ENCODE results near the gene CERS6.

- no peak for TF ChIP-seq EZH2phosphoT487 (IDR thresholded peaks at IDR 0.05; ENCODE audit: insufficient read depth, low read depth)
- no peak for TF ChIP-seq EZH2 (IDR thresholded peaks at IDR 0.05; ENCODE audit: insufficient read depth, poor library complexity, severe bottlenecking)
These were observed 141.0 kb downstream of the CERS6 start for GRCh38 chr2:168596881-168597655.
